Astrocyte of the cerebellum (primary cell): ENCODE data around the gene CTIF.
A peak's percentile ranks its signal among the peaks of the same experiment; 100 is the strongest.

ENCODE experiments used
- DNase-seq: peaks from one replicate; pipeline ENCODE4 v3.0.0-alpha.2; 2011; ENCODE audit warnings: low read depth
- H3K4me3 ChIP-seq: 2 replicates; pipeline ENCODE4 v1.5.1; 2011; ENCODE audit warnings: mild to moderate bottlenecking, low read depth, low read length, moderate library complexity
- in situ Hi-C: cut with HindIII; loops from 2 replicates; pipeline ENCODE4 v1.10.0; 2017; ENCODE audit warnings: low sequenced_read_pairs
- TF ChIP-seq, protein P1 (sequence below): IDR thresholded peaks from 2 replicates; pipeline ENCODE4 v1.5.1; 2012; ENCODE audit warnings: low read length, low read depth, moderate library complexity, mild to moderate bottlenecking; ENCODE audit errors: missing control alignments

The CTIF gene

GRCh38 chr18:48538531-48539405, at the start of gene CTIF:
Gene CTIF (plus strand): TSS chr18:48539031. CDS start chr18:48619566, 80,535 bp downstream.
- TF ChIP-seq, protein P1, sequence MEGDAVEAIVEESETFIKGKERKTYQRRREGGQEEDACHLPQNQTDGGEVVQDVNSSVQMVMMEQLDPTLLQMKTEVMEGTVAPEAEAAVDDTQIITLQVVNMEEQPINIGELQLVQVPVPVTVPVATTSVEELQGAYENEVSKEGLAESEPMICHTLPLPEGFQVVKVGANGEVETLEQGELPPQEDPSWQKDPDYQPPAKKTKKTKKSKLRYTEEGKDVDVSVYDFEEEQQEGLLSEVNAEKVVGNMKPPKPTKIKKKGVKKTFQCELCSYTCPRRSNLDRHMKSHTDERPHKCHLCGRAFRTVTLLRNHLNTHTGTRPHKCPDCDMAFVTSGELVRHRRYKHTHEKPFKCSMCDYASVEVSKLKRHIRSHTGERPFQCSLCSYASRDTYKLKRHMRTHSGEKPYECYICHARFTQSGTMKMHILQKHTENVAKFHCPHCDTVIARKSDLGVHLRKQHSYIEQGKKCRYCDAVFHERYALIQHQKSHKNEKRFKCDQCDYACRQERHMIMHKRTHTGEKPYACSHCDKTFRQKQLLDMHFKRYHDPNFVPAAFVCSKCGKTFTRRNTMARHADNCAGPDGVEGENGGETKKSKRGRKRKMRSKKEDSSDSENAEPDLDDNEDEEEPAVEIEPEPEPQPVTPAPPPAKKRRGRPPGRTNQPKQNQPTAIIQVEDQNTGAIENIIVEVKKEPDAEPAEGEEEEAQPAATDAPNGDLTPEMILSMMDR = no peak
- peak within 1 kb of the TSS; percentile 95 for H3K4me3 ChIP-seq
- in situ Hi-C loops = no loop called here

GRCh38 chr18:48490641-48491293, 48.1 kb upstream of the CTIF start:
- H3K4me3 ChIP-seq = no peak overlapping the region
- TF ChIP-seq, protein P1 = no peak
- DNase-seq = no peak
- in situ Hi-C loops = no loop called here

More at GRCh38 chr18:48538531-48539405, at the start of gene CTIF:
- peak; percentile 94 for DNase-seq

GRCh38 chr18:48492880-48493279, 46.0 kb upstream of the CTIF start:
- no peak overlapping the region for H3K4me3 ChIP-seq
- in situ Hi-C loops = no loop called here
- no peak for DNase-seq
- TF ChIP-seq, protein P1 = no peak

- H3K4me3 ChIP-seq = no peak overlapping the region
- in situ Hi-C loops = no loop called here
- DNase-seq = no peak
- TF ChIP-seq, protein P1 = no peak
These were observed 45.2 kb upstream of the CTIF start for GRCh38 chr18:48493434-48494230.

GRCh38 chr18:48497863-48498262, 41.0 kb upstream of the CTIF start:
- in situ Hi-C loops = no loop called here
- TF ChIP-seq, protein P1 = no peak
- H3K4me3 ChIP-seq = no peak overlapping the region
- DNase-seq = no peak

DNA sequence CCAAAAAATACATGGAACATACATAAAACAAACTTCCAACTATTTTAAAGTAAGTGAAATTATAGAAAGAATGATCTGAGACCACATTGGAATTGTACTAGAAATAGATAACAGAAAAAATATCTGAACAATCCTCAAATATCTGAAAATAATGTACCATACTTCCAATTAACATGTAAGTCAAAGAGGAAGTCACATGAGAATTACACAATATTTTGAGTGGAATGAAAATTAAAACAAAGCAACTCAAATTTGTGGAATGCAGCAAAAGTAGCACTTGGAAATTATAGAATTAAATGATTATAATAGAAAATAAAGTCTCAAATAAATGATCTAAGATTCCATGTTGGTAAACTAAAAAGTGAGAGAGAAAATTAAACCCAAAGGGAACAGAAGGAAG, 38.3 kb upstream of the CTIF start:
- no peak overlapping the region for H3K4me3 ChIP-seq
- TF ChIP-seq, protein P1 = no peak
- in situ Hi-C loops = no loop called here
- DNase-seq = no peak
